NCI-H2196 treated with DMSO at 0.1 percent for 48 hours (cell line): ENCODE data around the gene ATF5.

Source experiments
- DNase-seq: peaks from one replicate; lab custom pipeline; 2025; ENCODE audit not compliant: unreplicated experiment; lab: John Stamatoyannopoulos, UW

The ATF5 gene

DNA sequence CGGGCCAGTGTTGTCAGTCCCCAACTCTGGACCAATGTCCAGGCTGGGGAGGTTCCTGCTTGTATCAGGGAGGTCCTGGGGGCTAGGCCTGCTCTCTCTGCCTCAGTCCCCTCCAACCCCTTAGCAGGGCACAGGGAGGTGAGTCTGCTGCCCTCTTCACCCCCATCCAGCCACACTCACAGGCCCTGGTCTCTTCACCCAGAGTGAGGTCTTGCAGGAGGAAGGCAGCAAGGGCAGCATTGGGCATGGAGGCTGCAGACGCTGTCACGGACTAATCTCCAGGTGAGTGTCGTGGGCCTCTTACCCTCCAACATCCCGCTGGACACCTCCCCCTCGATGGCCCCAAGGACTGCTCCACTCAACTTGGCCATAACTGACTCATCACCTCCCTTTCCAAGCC lies 43.8 kb downstream of the ATF5 start:
- DNase-seq: no peak

DNA sequence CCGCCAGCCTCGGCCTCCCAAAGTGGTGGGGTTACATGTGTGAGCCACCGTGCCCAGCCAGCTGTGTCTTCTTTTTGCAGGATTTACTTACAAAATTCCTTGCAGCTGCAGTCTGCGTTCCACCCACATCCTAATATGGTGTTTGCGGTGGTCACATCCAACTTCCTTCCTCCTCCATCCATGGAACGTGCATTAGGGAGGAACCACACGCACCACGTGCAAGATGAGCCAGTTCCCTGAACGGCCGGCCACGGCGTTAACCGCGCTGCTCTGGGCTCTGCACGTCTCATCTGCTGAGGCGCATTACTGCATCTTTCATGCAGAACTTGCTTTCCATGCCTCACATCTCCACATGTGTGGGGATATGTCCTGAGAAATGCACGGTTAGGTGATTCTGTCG lies 45.0 kb downstream of the ATF5 start:
- no peak for DNase-seq

- no peak for DNase-seq
Observed at GRCh38 chr19:49975051-49975450, 46.0 kb downstream of the ATF5 start.

DNA sequence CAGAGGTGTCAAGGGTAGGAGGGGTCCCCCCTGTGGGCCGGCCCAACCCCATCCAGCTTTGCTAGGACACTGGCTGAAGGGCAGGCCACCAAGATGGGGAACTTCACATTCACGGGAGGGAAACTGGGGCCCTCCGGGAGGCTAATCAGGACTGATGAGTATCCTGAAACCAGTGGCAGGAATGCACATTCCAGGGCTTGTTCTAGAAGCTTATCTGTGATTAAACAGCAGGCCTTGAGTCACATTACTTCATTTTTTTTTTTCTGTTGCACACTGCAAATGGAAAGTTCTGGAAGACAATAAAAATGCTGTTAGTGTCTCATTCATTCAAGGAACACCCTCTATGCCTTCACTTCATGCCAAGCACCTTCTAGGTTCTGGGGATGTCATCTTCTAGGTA lies 47.5 kb downstream of the ATF5 start:
- DNase-seq: no peak

DNA sequence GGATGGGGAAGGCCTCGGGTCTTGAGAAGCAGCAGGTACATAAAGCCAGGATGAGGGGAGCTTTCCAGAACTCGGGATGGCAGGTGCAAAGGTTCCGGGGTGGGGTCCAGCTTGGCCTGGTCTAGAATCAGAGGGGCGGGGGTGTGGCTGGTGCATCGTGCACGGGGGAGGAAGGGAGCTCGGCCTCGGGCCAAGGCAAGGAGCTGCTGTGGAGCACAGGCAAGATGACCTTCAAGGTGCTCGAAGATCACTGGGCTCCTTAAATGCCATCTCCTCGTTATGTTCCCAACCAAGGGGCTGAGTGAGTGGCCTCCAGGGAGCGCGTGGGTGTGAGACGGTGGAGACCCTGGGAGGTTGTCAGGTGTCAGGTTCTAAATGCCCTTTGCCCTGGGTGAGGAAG lies 48.1 kb downstream of the ATF5 start:
- no peak for DNase-seq

DNA sequence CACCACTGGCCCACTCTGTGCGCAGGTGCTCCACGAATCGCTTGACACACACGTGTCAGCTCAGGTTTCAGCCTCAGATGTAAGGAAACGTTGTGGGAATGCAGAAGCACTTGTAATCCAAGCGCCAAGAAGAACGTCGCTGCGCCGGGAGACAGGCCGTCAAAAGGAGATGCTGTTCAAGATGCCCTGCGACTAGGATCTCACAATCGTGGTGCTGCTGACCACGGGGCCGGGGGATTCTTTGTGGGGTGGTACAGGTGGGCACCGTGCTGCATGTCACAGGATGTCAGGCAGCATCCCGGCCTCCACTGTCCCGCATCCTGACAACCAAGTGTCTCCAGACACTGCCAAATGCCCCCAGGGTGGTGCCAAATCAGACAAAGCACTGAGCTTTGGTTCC lies 48.9 kb downstream of the ATF5 start:
- DNase-seq: no peak

DNA sequence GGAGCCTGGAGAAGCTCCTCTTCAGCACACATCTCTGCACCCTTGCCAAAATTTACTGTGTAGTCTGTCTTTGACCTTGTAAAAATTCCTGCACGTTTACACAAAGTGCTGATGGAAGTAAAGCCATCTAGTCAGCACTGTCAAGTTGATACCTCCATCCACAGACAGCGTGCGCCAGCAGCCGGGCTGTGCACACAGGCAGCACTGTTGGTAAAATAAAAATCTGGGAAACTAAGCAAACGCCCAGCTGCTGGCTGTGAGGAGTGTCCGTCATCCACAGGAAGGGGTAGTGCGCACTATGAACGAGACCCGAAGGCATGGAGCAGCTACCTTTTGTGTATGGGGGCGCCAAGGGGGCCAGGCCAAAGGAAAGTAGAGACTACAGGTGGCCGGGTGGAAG lies 49.3 kb downstream of the ATF5 start:
- DNase-seq: no peak

DNA sequence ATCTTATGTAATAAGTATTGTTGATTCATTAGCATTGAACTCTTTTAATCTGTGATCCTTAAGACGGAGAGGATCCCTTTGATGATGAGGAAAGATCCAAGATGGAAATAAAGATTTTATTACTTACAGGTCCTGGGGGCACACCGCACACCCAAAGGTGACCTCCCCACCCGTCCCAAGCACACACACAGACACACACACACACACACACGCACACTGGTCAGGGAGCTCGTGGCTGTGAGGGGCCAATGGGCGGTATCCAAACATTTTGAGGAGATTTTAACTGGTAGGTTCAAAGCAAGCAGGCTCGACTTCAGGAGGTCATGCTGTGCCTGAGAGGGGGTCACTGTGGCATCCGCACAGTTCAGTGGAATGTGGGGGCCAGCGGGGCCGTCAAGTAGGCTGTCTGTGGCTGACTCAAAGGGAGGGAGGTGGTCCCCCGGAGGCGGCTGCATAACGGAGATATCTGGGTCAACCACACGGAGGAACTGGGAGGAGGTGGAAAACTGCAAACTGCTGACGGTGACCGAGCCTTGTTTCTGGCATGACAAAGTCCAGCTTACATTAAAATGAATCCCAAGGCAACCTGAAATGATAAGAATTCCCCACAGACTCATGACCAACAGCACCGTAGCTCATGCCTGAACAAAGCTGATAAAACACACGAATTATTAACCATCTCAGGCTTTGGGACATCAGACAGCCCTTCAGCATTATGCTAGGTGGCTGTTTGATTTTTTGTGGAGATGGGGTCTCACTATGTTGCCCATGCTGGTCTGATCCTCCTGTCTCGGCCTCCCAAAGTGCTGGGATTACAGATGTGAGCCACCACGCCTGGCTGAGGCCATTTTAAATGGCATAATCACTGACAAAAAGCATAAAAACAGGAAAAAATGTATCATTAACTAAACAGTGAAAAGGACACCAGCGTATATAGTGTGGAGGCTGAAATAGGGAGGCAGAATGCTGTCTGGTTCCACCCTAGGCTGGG lies 52.9 kb downstream of the ATF5 start:
- DNase-seq: no peak
